Endodermal cell (in vitro differentiated cells): ENCODE measurements around the gene NDUFAF8. TPM values are rescaled to one million over a fixed set of nuclear protein-coding genes. Genes with fewer than 3 reads are reported as not detected.

Source experiments
- DNase-seq: peaks from one replicate; pipeline ENCODE4 v3.0.0-alpha.2; 2017
- H3K27ac ChIP-seq: 2 replicates; pipeline ENCODE4 v1.5.1; 2013; ENCODE audit warnings: mild to moderate bottlenecking, low read depth, low read length, moderate library complexity
- H3K27me3 ChIP-seq: 2 replicates; pipeline ENCODE4 v1.6.1; 2013; ENCODE audit warnings: mild to moderate bottlenecking, low read length, moderate library complexity; ENCODE audit not compliant: insufficient read depth, control insufficient read depth, poor library complexity, severe bottlenecking
- H3K36me3 ChIP-seq: 2 replicates; pipeline ENCODE4 v1.7.0; 2013; ENCODE audit warnings: mild to moderate bottlenecking, low read length, moderate library complexity; ENCODE audit not compliant: control insufficient read depth, insufficient read depth
- H3K4me1 ChIP-seq: one replicate; pipeline ENCODE4 v1.7.0; 2013; ENCODE audit warnings: low read length; ENCODE audit not compliant: control insufficient read depth, insufficient read depth
- H3K4me3 ChIP-seq: 2 replicates; pipeline ENCODE4 v1.5.1; 2013; ENCODE audit warnings: mild to moderate bottlenecking, low read length, moderate library complexity
- H3K9ac ChIP-seq: 2 replicates; pipeline ENCODE4 v1.6.1; 2013; ENCODE audit warnings: mild to moderate bottlenecking, low read length, moderate library complexity; ENCODE audit not compliant: poor library complexity, severe bottlenecking; ENCODE audit errors: extremely low read depth
- H3K9me3 ChIP-seq: 2 replicates; pipeline ENCODE4 v1.6.1; 2013; ENCODE audit warnings: mild to moderate bottlenecking, low read length, moderate library complexity; ENCODE audit not compliant: control insufficient read depth
- H3K27ac Mint-ChIP-seq: 2 replicates; pipeline ENCODE4 v1.8.0; 2020; ENCODE audit warnings: mixed read lengths
- H3K27me3 Mint-ChIP-seq: 2 replicates; pipeline ENCODE4 v1.8.0; 2021; ENCODE audit warnings: mild to moderate bottlenecking, mixed read lengths; ENCODE audit not compliant: insufficient read depth
- H3K36me3 Mint-ChIP-seq: 2 replicates; pipeline ENCODE4 v1.8.0; 2020; ENCODE audit warnings: low read depth, mixed read lengths
- H3K4me1 Mint-ChIP-seq: 2 replicates; pipeline ENCODE4 v1.8.0; 2020; ENCODE audit warnings: mixed read lengths
- H3K4me3 Mint-ChIP-seq: 2 replicates; pipeline ENCODE4 v1.8.0; 2020; ENCODE audit warnings: mild to moderate bottlenecking, moderate library complexity, mixed read lengths
- H3K9me3 Mint-ChIP-seq: 2 replicates; pipeline ENCODE4 v1.8.0; 2020; ENCODE audit warnings: mild to moderate bottlenecking, mixed read lengths
- WGBS, 2 experiments: methylation state at CpG; one replicate each; pipeline versions ENCODE4 v1.1.5 to v1.1.7; 2013; ENCODE audit warnings: missing lambda C conversion rate in 2 of 2, mixed read lengths in 1 of 2; ENCODE audit not compliant: insufficient coverage in 1 of 2, insufficient read length in 1 of 2; 5-methylcytosine and 5-hydroxymethylcytosine counted together
- total RNA-seq, 2 donors: library from RNA; stranded (reverse); fragmentation: NEBNext Ultra II Directional in 1 of 2; extraction: Animal tissue kit (Norgen Biotek cat#: 25700) in 1 of 2; gene quantifications; 2 replicates in 1 of 2; 3 replicates in 1 of 2; pipeline ENCODE4 v1.2.1, GENCODE V29; 2021
- TF ChIP-seq, protein P1 (sequence below): fragments of 200-600 bp; sonication (generic); conservative IDR thresholded peaks from 2 replicates; pipeline ENCODE4 v1.5.0; 2021; ENCODE audit warnings: antibody characterized with exemption, mild to moderate bottlenecking

NDUFAF8 gene
- total RNA-seq, 2 donors from 2014 or later = 42.7 to 48.7 TPM

- Histone ChIP-seq H3K4me1 (no peaks in the 10 kb centered on the region), H3K27me3 (no peaks in the 10 kb centered on the region), H3K36me3 (no peaks in the 10 kb centered on the region), H3K9me3 (no peaks in the 10 kb centered on the region), H3K9ac (no peak overlapping the region), H3K4me3 (no peak overlapping the region), H3K27ac (no peak overlapping the region)
- WGBS, 2 experiments = 94% methylated on average over 14 to 21 of the region's 21 CpGs
- Mint-ChIP-seq H3K4me3 (no peak overlapping the region), H3K9me3 (no peaks in the 10 kb centered on the region), H3K27ac (no peak overlapping the region), H3K4me1 (no peaks in the 10 kb centered on the region), H3K36me3 (peaks cover 4% of the 10 kb centered on the region), H3K27me3 (no peaks in the 10 kb centered on the region)
- TF ChIP-seq, protein P1, sequence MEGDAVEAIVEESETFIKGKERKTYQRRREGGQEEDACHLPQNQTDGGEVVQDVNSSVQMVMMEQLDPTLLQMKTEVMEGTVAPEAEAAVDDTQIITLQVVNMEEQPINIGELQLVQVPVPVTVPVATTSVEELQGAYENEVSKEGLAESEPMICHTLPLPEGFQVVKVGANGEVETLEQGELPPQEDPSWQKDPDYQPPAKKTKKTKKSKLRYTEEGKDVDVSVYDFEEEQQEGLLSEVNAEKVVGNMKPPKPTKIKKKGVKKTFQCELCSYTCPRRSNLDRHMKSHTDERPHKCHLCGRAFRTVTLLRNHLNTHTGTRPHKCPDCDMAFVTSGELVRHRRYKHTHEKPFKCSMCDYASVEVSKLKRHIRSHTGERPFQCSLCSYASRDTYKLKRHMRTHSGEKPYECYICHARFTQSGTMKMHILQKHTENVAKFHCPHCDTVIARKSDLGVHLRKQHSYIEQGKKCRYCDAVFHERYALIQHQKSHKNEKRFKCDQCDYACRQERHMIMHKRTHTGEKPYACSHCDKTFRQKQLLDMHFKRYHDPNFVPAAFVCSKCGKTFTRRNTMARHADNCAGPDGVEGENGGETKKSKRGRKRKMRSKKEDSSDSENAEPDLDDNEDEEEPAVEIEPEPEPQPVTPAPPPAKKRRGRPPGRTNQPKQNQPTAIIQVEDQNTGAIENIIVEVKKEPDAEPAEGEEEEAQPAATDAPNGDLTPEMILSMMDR = no peak
- no peak for DNase-seq
Measured at GRCh38 chr17:81194225-81194760, 44.8 kb upstream of the NDUFAF8 start.

- no peak overlapping the region for H3K27ac Mint-ChIP-seq
- TF ChIP-seq, protein P1 = no peak
- no peak for DNase-seq
- no peaks in the 10 kb centered on the region for H3K36me3 ChIP-seq
- no peaks in the 10 kb centered on the region for H3K27me3 ChIP-seq
- peaks cover 4% of the 10 kb centered on the region for H3K36me3 Mint-ChIP-seq
- H3K27me3 Mint-ChIP-seq = no peaks in the 10 kb centered on the region
- 94 to 96% methylated on average over 30 to 37 of the region's 37 CpGs for WGBS, 2 experiments
- H3K9me3 Mint-ChIP-seq = no peaks in the 10 kb centered on the region
- no peak overlapping the region for H3K27ac ChIP-seq
- no peaks in the 10 kb centered on the region for H3K4me1 Mint-ChIP-seq
- H3K9me3 ChIP-seq = no peaks in the 10 kb centered on the region
- H3K4me3 ChIP-seq = no peak overlapping the region
- H3K4me3 Mint-ChIP-seq = no peak overlapping the region
- H3K4me1 ChIP-seq = no peaks in the 10 kb centered on the region
- H3K9ac ChIP-seq = no peak overlapping the region
Measured at GRCh38 chr17:81194941-81195901, 43.9 kb upstream of the NDUFAF8 start.

DNA sequence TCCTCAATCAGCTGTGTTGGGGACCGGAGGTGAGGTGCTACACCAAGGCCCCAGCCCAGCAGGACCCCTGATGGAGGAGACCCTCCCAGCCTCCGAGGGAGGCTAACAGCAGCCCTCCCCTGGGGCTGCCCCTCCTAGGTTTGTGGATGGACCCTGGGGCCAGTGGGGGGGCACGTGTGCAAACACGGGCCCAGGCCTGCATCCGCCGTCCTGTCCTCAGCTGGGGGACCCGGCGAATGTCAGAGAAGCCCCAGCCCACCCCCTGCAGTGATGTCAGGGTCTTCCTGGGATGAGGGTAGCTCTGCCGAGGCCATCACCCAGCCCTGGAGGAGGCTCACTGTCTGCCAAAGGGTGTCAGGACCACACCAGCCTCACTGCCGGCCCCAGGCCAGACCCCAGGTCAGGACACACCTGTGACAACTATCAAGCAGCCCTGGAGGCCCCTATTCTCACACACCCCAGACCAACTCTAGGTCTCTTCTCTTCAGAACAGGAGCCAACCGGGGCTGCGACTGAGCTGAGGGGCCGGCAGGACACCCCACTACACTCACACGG is 43.1 kb upstream of the NDUFAF8 start:
- Mint-ChIP-seq H3K27me3 (no peaks in the 10 kb centered on the region), H3K4me1 (no peaks in the 10 kb centered on the region), H3K36me3 (peaks cover 7% of the 10 kb centered on the region), H3K4me3 (no peak overlapping the region), H3K27ac (no peak overlapping the region), H3K9me3 (no peaks in the 10 kb centered on the region)
- DNase-seq = no peak
- TF ChIP-seq, protein P1 = no peak
- no peak overlapping the region for H3K27ac ChIP-seq
- no peaks in the 10 kb centered on the region for H3K4me1 ChIP-seq
- no peak overlapping the region for H3K9ac ChIP-seq
- no peaks in the 10 kb centered on the region for H3K27me3 ChIP-seq
- H3K9me3 ChIP-seq = no peaks in the 10 kb centered on the region
- 94 to 95% methylated on average over 4 to 14 of the region's 14 CpGs for WGBS, 2 experiments
- no peaks in the 10 kb centered on the region for H3K36me3 ChIP-seq
- H3K4me3 ChIP-seq = no peak overlapping the region
